A549 treated with ZK216348 at 1 μM for 4 hours (cell line): Measurements from ENCODE around the gene ARMC5. TPM values are rescaled to one million over a fixed set of nuclear protein-coding genes. Genes with fewer than 3 reads are reported as not detected.

Source experiments
- total RNA-seq: library from RNA; stranded (reverse); fragments of 200-300 nt; extraction: Qiagen RNA extraction; gene quantifications from 5 replicates; pipeline ENCODE4 v1.2.3, GENCODE V29; 2022; ENCODE audit warnings: low read depth

Gene ARMC5
- 4.9 to 15.2 TPM (median 11.4 TPM) in 5 replicates for total RNA-seq

DNA sequence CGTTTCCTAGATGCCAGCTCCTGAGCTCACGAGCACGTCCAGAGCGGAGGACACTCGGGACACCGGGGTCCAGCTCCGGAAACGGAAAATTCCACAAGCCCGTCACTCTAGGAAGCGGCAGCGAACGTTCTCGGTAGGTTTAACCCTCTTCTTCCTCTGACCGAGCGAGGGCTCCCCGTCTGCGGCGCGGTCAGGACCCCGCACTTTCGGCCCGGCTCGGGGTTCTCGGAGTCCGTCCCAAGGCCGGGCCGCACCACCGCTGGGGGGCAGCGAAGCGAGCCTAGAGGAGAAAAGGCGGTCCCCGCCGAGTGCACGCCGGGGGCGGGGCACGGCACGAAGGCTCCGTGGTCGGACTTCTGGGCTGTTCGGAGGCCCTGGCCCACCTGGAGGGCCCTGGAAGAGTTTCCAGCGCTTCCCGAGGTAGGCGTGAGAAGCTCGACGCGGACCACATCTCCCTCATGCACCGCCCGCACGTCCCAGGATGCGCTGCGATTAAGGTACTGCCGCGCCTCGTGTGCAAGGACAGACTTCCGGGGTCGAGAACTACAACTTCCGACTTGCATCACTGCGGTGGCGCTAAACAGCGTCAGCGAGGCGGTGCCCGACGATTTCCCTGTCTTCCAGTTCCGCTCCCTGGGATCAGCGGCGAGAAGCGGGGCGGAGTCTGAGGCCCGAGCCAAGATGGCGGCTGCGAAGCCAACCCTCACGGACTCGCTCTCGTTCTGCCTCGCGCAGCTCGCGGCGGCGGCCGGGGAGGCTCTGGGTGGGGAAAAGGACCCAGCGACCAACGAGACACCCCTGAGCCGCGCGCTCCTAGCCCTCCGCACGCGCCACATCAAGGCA lies at the start of gene ARMC5:
Gene ARMC5 (plus strand): TSS at position 658 of the 843 bp plus-strand sequence. CDS start 24 bp downstream, at position 682.

DNA sequence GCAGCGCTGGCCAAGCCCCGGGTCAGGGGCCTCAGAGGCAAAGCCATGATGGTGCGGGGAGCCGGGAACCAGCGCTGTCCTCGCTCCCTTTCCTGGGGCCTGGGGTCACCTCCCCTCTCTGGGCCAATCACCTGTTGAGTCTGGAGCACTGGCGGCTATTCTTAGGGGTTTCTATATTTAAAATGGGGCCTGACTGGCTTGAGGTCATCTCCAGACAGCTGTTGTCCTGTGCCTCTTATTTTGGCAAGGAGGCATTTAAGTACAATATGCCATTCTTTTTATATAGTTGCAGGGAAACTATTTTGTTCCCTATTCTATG lies 31.1 kb upstream of the ARMC5 start, which contains the start of gene COX6A2:
Gene COX6A2 (minus strand): TSS at position 82 of the 319 bp plus-strand sequence. CDS start 35 bp downstream, at position 47.

GRCh38 chr16:31471875-31472708 lies 12.8 kb downstream of the ARMC5 start, which contains the start of gene TGFB1I1:
TSS of gene TGFB1I1 (plus strand) at chr16:31472152. CDS start at chr16:31472189, 37 bp downstream.

DNA sequence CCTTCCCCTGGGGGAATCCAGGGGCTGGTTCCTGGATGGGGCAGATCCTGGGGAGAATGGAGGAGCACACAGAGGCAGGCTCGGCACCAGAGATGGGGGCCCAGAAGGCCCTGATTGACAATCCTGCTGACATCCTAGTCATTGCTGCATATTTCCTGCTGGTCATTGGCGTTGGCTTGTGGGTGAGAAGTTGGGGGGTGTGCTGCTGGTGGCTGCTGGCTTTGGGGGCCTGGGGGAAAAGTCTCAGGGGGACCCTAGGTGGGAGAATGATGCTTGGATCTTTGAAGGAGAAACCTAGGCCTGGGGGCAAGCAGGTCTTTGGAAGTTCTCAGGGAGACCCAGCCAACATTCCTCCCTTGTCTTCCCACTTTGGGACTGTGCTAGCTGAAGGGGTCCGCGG lies 23.8 kb downstream of the ARMC5 start, which contains the start of gene SLC5A2:
Gene SLC5A2 (plus strand): TSS at position 43 of the 400 bp plus-strand sequence. CDS start 14 bp downstream, at position 57.

GRCh38 chr16:31507929-31508705 lies 48.8 kb downstream of the ARMC5 start, which contains the start of gene RUSF1:
TSS of gene RUSF1 (minus strand) at chr16:31508391. CDS start at chr16:31508373, 18 bp downstream.

Other genes with a start within 250 kb of the ARMC5 start
- 0.06 to 0.12 TPM (median 0.09 TPM) in 3 of 5 replicates, not detected in the others for gene TRIM72, start 245.4 kb upstream of the ARMC5 start, total RNA-seq
- gene PYDC1, start 242.4 kb upstream of the ARMC5 start, total RNA-seq = not detected in 5 replicates
- 0.92 to 3.6 TPM (median 1.8 TPM) in 5 replicates for gene ITGAM, start 199.5 kb upstream of the ARMC5 start, total RNA-seq
- 0.89 to 1.9 TPM (median 1.2 TPM) in 5 replicates for gene ITGAX, start 104.3 kb upstream of the ARMC5 start, total RNA-seq
- 0.04 TPM in 1 of 5 replicates, not detected in the others for gene ITGAD, start 66.2 kb upstream of the ARMC5 start, total RNA-seq
- gene COX6A2, start 31.1 kb upstream of the ARMC5 start, total RNA-seq = not detected in 5 replicates
- 0.06 to 0.31 TPM (median 0.18 TPM) in 4 of 5 replicates, not detected in the other for gene ZNF843, start 16.7 kb upstream of the ARMC5 start, total RNA-seq
- gene TGFB1I1, start 12.7 kb downstream of the ARMC5 start, total RNA-seq = 37.2 to 57.8 TPM (median 42.0 TPM) in 5 replicates
- gene SLC5A2, start 23.6 kb downstream of the ARMC5 start, total RNA-seq = 0.16 to 0.42 TPM (median 0.25 TPM) in 3 of 5 replicates, not detected in the others
- gene RUSF1, start 48.9 kb downstream of the ARMC5 start, total RNA-seq = 33.0 to 60.2 TPM (median 52.4 TPM) in 5 replicates
- not detected in 5 replicates for gene AHSP, start 68.4 kb downstream of the ARMC5 start, total RNA-seq